ENCODE results near the gene FETUB. TPM values are rescaled to one million over a fixed set of nuclear protein-coding genes. Genes with fewer than 3 reads are reported as not detected.

Gene FETUB
- total and polyA plus RNA-seq, 2 donors (not counting 1 experiment from before 2014, with no cell fraction given), result not detected

DNA sequence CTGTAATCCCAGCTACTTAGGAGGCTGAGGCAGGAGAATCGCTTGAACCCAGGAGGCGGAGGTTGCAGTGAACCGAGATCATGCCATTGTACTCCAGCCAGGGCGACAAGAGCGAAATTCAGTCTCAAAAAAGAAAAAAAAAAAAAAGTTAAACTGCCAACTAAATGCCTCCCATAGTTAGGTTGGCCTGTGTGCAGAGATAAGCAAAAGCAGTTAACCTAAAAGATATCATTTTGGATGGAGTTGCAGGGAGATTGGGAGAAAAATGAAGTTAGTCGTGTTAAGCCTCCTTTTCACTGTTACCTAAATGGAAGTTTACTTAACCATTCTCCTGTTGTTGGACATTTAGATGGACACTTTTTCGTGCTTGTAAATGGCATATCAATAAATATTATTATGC is 11.4 kb upstream of the FETUB start:
- ChIA-PET CTCF (no interaction called here), POLR2A (no interaction called here)
- TF ChIP-seq, protein P1, sequence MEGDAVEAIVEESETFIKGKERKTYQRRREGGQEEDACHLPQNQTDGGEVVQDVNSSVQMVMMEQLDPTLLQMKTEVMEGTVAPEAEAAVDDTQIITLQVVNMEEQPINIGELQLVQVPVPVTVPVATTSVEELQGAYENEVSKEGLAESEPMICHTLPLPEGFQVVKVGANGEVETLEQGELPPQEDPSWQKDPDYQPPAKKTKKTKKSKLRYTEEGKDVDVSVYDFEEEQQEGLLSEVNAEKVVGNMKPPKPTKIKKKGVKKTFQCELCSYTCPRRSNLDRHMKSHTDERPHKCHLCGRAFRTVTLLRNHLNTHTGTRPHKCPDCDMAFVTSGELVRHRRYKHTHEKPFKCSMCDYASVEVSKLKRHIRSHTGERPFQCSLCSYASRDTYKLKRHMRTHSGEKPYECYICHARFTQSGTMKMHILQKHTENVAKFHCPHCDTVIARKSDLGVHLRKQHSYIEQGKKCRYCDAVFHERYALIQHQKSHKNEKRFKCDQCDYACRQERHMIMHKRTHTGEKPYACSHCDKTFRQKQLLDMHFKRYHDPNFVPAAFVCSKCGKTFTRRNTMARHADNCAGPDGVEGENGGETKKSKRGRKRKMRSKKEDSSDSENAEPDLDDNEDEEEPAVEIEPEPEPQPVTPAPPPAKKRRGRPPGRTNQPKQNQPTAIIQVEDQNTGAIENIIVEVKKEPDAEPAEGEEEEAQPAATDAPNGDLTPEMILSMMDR (IDR thresholded peaks at IDR 0.05), result no peak
- TF ChIP-seq EZH2 (IDR thresholded peaks at IDR 0.05; ENCODE audit: borderline replicate concordance, insufficient read depth, low read depth, low read length, poor library complexity, severe bottlenecking), result no peak
- Histone ChIP-seq H3K4me3 (ENCODE audit: control extremely low read depth in 1 of 5, extremely low read depth in 1 of 5, insufficient read depth in 1 of 5, low read depth in 2 of 5, low read length in 4 of 5) (no peak overlapping the region), H3K9ac (ENCODE audit: low read length) (no peak overlapping the region), H3K4me2 (replicated peaks; ENCODE audit: low read depth, low read length, poor library complexity, severe bottlenecking) (no peak overlapping the region), H3K4me1 (ENCODE audit: control insufficient read depth in 2 of 2, insufficient read depth in 2 of 2, low read length in 2 of 2) (no peaks in the 10 kb centered on the region), H3K27ac (ENCODE audit: low read length in 2 of 2) (no peak overlapping the region), H3K36me3 (replicated peaks in 1 of 2; ENCODE audit: control extremely low read depth in 1 of 2, control insufficient read depth in 1 of 2, extremely low read depth in 1 of 2, insufficient read depth in 2 of 2, low read length in 1 of 2) (no peaks in the 10 kb centered on the region), H2AFZ (ENCODE audit: insufficient read depth, low read depth, low read length, poor library complexity, severe bottlenecking) (no peak overlapping the region), H4K20me1 (ENCODE audit: control insufficient read depth, insufficient read depth, low read length, poor library complexity, severe bottlenecking) (no peaks in the 10 kb centered on the region), H3K79me2 (ENCODE audit: control insufficient read depth, insufficient read depth, low read length) (no peaks in the 10 kb centered on the region), H3K9me3 (ENCODE audit: control extremely low read depth in 1 of 3, control insufficient read depth in 2 of 3, insufficient read depth in 1 of 3, low read length in 2 of 3) (no peaks in the 10 kb centered on the region), H3K27me3 (replicated peaks in 1 of 4; ENCODE audit: control extremely low read depth in 1 of 4, control insufficient read depth in 3 of 4, insufficient read depth in 4 of 4, low read length in 3 of 4) (peaks cover 0 to 6% (median 0%) of the 10 kb centered on the region in 4 experiments)
- Mint-ChIP-seq H3K4me1 (no peaks in the 10 kb centered on the region), H3K27ac (no peak overlapping the region), H3K4me3 (no peak overlapping the region), H3K27me3 (peaks cover 15% of the 10 kb centered on the region), H3K9me3 (ENCODE audit: insufficient read depth) (no peaks in the 10 kb centered on the region)
- ATAC-seq (ENCODE audit: low read depth) (no peak), DNase-seq (no peak)
- intact Hi-C loops (cut with micrococcal nuclease), result no loop called here
- no CpG with 5 or more reads among the region's 7 CpGs for WGBS (ENCODE audit: insufficient coverage)

DNA sequence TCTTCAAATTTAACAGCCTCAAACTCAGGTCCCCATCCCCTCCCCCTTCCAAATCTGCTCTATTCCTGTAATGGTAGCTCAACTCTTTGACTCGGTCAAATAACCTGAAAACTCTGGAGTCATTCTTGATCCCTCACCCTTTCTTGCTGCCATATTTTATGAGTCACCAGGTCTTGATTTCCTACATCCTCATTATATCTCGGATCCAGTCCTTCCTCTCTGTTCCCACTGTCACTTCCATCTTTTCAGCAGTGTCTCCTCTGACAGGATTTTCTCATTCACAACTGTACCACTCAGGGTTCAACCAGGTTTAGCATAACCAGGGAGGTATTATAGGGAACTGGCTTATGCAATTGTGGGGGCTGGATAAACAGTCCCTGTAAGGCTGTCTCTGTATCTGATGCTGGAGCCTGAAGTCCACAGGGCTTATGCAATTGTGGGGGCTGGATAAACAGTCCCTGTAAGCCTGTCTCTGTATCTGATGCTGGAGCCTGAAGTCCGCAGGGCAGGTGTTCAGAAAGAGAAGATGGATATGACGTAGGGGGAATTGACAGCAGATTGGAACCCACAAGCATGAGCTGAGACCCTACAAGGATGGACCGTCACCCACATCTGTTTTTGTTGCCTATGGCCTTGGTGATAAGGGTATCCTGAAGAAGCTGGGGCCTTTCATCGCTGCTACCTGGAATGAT is 9.1 kb upstream of the FETUB start:
- Histone ChIP-seq H3K4me3 (ENCODE audit: control extremely low read depth in 1 of 5, extremely low read depth in 1 of 5, insufficient read depth in 1 of 5, low read depth in 2 of 5, low read length in 4 of 5) (no peak overlapping the region), H2AFZ (ENCODE audit: insufficient read depth, low read depth, low read length, poor library complexity, severe bottlenecking) (no peak overlapping the region), H3K79me2 (ENCODE audit: control insufficient read depth, insufficient read depth, low read length) (no peaks in the 10 kb centered on the region), H3K9me3 (ENCODE audit: control extremely low read depth in 1 of 3, control insufficient read depth in 2 of 3, insufficient read depth in 1 of 3, low read length in 2 of 3) (no peaks in the 10 kb centered on the region), H3K27me3 (replicated peaks in 1 of 4; ENCODE audit: control extremely low read depth in 1 of 4, control insufficient read depth in 3 of 4, insufficient read depth in 4 of 4, low read length in 3 of 4) (no peaks in the 10 kb centered on the region), H3K27ac (ENCODE audit: low read length in 2 of 2) (no peak overlapping the region), H3K4me2 (replicated peaks; ENCODE audit: low read depth, low read length, poor library complexity, severe bottlenecking) (no peak overlapping the region), H3K4me1 (ENCODE audit: control insufficient read depth in 2 of 2, insufficient read depth in 2 of 2, low read length in 2 of 2) (no peaks in the 10 kb centered on the region), H3K9ac (ENCODE audit: low read length) (no peak overlapping the region), H3K36me3 (replicated peaks in 1 of 2; ENCODE audit: control extremely low read depth in 1 of 2, control insufficient read depth in 1 of 2, extremely low read depth in 1 of 2, insufficient read depth in 2 of 2, low read length in 1 of 2) (no peaks in the 10 kb centered on the region), H4K20me1 (ENCODE audit: control insufficient read depth, insufficient read depth, low read length, poor library complexity, severe bottlenecking) (no peaks in the 10 kb centered on the region)
- no peak overlapping the region for H3K4me3 Mint-ChIP-seq
- DNase-seq, result no peak
- H3K27ac Mint-ChIP-seq, result no peak overlapping the region
- H3K9me3 Mint-ChIP-seq (ENCODE audit: insufficient read depth), result no peaks in the 10 kb centered on the region
- CTCF ChIA-PET, result interaction anchor here (4.3 kb wide), 1 partner anchor 15 kb away, joined by 38 read pairs; no protein-coding TSS in a partner anchor
- intact Hi-C loops (cut with micrococcal nuclease), result no loop called here
- peaks cover 15% of the 10 kb centered on the region for H3K27me3 Mint-ChIP-seq
- no peaks in the 10 kb centered on the region for H3K4me1 Mint-ChIP-seq
- no peak for ATAC-seq (ENCODE audit: low read depth)
- 97% methylated on average over 5 of the region's 6 CpGs for WGBS (ENCODE audit: insufficient coverage)
- no peak for TF ChIP-seq EZH2 (IDR thresholded peaks at IDR 0.05; ENCODE audit: borderline replicate concordance, insufficient read depth, low read depth, low read length, poor library complexity, severe bottlenecking)
- TF ChIP-seq, protein P1 (IDR thresholded peaks at IDR 0.05), result no peak
- POLR2A ChIA-PET, result no interaction called here
